GM12801 (cell line): Measurements from ENCODE around the gene FAM50A.

Source experiments
- CTCF ChIP-seq: IDR thresholded peaks from one replicate; pipeline ENCODE4 v1.5.1; 2011; ENCODE audit warnings: control low read depth; ENCODE audit not compliant: insufficient read length; ENCODE audit errors: extremely low read depth

Gene FAM50A

GRCh38 chrX:154478728-154479622, 35.0 kb downstream of the FAM50A start, which contains the start of gene LAGE3:
Gene LAGE3, minus strand, starts transcription at chrX:154479281. Its CDS starts 366 bp downstream, at chrX:154478915.
- TF ChIP-seq CTCF: no peak

GRCh38 chrX:154481195-154481594, 37.3 kb downstream of the FAM50A start:
- no peak for TF ChIP-seq CTCF

GRCh38 chrX:154481911-154482601, 38.1 kb downstream of the FAM50A start:
- TF ChIP-seq CTCF: no peak

GRCh38 chrX:154482786-154483185, 38.8 kb downstream of the FAM50A start:
- TF ChIP-seq CTCF: no peak

- TF ChIP-seq CTCF: no peak
Observed at GRCh38 chrX:154483325-154483724, 39.4 kb downstream of the FAM50A start.

GRCh38 chrX:154484255-154485149, 40.6 kb downstream of the FAM50A start:
- no peak for TF ChIP-seq CTCF
